NT2/D1 (cell line): Measurements from ENCODE around the gene PLCL1.

Source experiments
- DNase-seq: peaks from one replicate; pipeline ENCODE4 v3.0.0-alpha.2; 2011; ENCODE audit warnings: low read depth, low spot score
- H3K27me3 ChIP-seq: 2 replicates; pipeline ENCODE4 v1.6.0; 2011; ENCODE audit warnings: mild to moderate bottlenecking; ENCODE audit not compliant: insufficient read length, insufficient read depth
- H3K36me3 ChIP-seq: 2 replicates; pipeline ENCODE4 v1.6.1; 2011; ENCODE audit warnings: mild to moderate bottlenecking, low read length, mixed read lengths; ENCODE audit not compliant: insufficient read depth, insufficient read length
- H3K4me1 ChIP-seq: 2 replicates; pipeline ENCODE4 v1.5.1; 2011; ENCODE audit not compliant: insufficient read depth, insufficient read length
- H3K4me3 ChIP-seq: 2 replicates; pipeline ENCODE4 v1.5.1; 2011; ENCODE audit warnings: low read depth; ENCODE audit not compliant: insufficient read length
- H3K9ac ChIP-seq: 2 replicates; pipeline ENCODE4 v1.6.0; 2011; ENCODE audit warnings: low read depth; ENCODE audit not compliant: insufficient read length
- H3K9me3 ChIP-seq: 2 replicates; pipeline ENCODE4 v1.5.1; 2011; ENCODE audit warnings: mild to moderate bottlenecking, low read length; ENCODE audit not compliant: insufficient read depth
- SUZ12 ChIP-seq: IDR thresholded peaks from 2 replicates; pipeline ENCODE4 v1.6.1; 2011; ENCODE audit not compliant: insufficient read length, insufficient read depth; ENCODE audit errors: extremely low read depth
- YY1 ChIP-seq: IDR thresholded peaks from 2 replicates; pipeline ENCODE4 v1.6.1; 2011; ENCODE audit not compliant: insufficient read length, insufficient read depth
- ZNF274 ChIP-seq: IDR thresholded peaks from 2 replicates; pipeline ENCODE4 v1.6.1; 2011; ENCODE audit warnings: mild to moderate bottlenecking, low read depth, low read length

Gene PLCL1

GRCh38 chr2:197804049-197804757 is at the start of gene PLCL1:
TSS of gene PLCL1 (plus strand) at chr2:197804593.
- Histone ChIP-seq H3K27me3 (peaks cover 38% of the 10 kb centered on the region), H3K9me3 (no peaks in the 10 kb centered on the region), H3K4me3 (peak within 1 kb of the TSS; percentile 57), H3K4me1 (no peaks in the 10 kb centered on the region), H3K9ac (peak within 1 kb of the TSS; percentile 7), H3K36me3 (no peaks in the 10 kb centered on the region)
- DNase-seq = peak; percentile 86
- TF ChIP-seq YY1 (no peak), ZNF274 (no peak), SUZ12 (no peak)

- no peak for DNase-seq
- Histone ChIP-seq H3K36me3 (no peaks in the 10 kb centered on the region), H3K4me3 (no peak overlapping the region), H3K9ac (no peak overlapping the region), H3K27me3 (no peaks in the 10 kb centered on the region), H3K9me3 (peaks cover 22% of the 10 kb centered on the region), H3K4me1 (no peaks in the 10 kb centered on the region)
- TF ChIP-seq YY1 = no peak
- TF ChIP-seq SUZ12 = no peak
- no peak for TF ChIP-seq ZNF274
Observed at GRCh38 chr2:197759013-197759412, 45.4 kb upstream of the PLCL1 start.

- no peak for DNase-seq
- Histone ChIP-seq H3K4me3 (no peak overlapping the region), H3K9ac (no peak overlapping the region), H3K4me1 (no peaks in the 10 kb centered on the region), H3K36me3 (no peaks in the 10 kb centered on the region), H3K27me3 (no peaks in the 10 kb centered on the region), H3K9me3 (peaks cover 22% of the 10 kb centered on the region)
- TF ChIP-seq SUZ12 = no peak
- TF ChIP-seq ZNF274 = no peak
- TF ChIP-seq YY1 = no peak
Observed at GRCh38 chr2:197759625-197760292, 44.6 kb upstream of the PLCL1 start.

- Histone ChIP-seq H3K36me3 (no peaks in the 10 kb centered on the region), H3K9ac (no peak overlapping the region), H3K4me1 (no peaks in the 10 kb centered on the region), H3K4me3 (no peak overlapping the region), H3K9me3 (peaks cover 22% of the 10 kb centered on the region), H3K27me3 (no peaks in the 10 kb centered on the region)
- no peak for DNase-seq
- TF ChIP-seq ZNF274 (no peak), SUZ12 (no peak), YY1 (no peak)
Observed at GRCh38 chr2:197760293-197760657, 44.1 kb upstream of the PLCL1 start.

- no peaks in the 10 kb centered on the region for H3K4me1 ChIP-seq
- no peak overlapping the region for H3K4me3 ChIP-seq
- H3K27me3 ChIP-seq = no peaks in the 10 kb centered on the region
- no peak overlapping the region for H3K9ac ChIP-seq
- H3K36me3 ChIP-seq = no peaks in the 10 kb centered on the region
- H3K9me3 ChIP-seq = no peaks in the 10 kb centered on the region
- no peak for DNase-seq
- no peak for TF ChIP-seq SUZ12
- no peak for TF ChIP-seq ZNF274
Observed at GRCh38 chr2:197777823-197778407, 26.5 kb upstream of the PLCL1 start.

GRCh38 chr2:197779261-197779660 is 25.1 kb upstream of the PLCL1 start:
- TF ChIP-seq ZNF274 (no peak), SUZ12 (no peak), YY1 (no peak)
- Histone ChIP-seq H3K4me3 (no peak overlapping the region), H3K9me3 (no peaks in the 10 kb centered on the region), H3K4me1 (no peaks in the 10 kb centered on the region), H3K27me3 (no peaks in the 10 kb centered on the region), H3K9ac (no peak overlapping the region), H3K36me3 (no peaks in the 10 kb centered on the region)
- DNase-seq = no peak

GRCh38 chr2:197782126-197782525 is 22.3 kb upstream of the PLCL1 start:
- H3K9ac ChIP-seq = no peak overlapping the region
- DNase-seq = no peak
- H3K36me3 ChIP-seq = no peaks in the 10 kb centered on the region
- H3K27me3 ChIP-seq = peaks cover 18% of the 10 kb centered on the region
- H3K4me3 ChIP-seq = no peak overlapping the region
- TF ChIP-seq ZNF274 (no peak), YY1 (no peak), SUZ12 (no peak)
- H3K9me3 ChIP-seq = peaks cover 8% of the 10 kb centered on the region; the same call in 1 of the 2 replicates
- H3K4me1 ChIP-seq = no peaks in the 10 kb centered on the region
